ENCODE data around the gene LMO7.

The LMO7 gene

GRCh38 chr13:75748874-75749273 lies 112.7 kb downstream of the LMO7 start:
- H3K27ac ChIP-seq (ENCODE audit: low read length) = no peak overlapping the region
- no peaks in the 10 kb centered on the region for H3K27me3 ChIP-seq (ENCODE audit: low read depth, low read length)
- H3K4me3 ChIP-seq (ENCODE audit: low read depth in 1 of 2, low read length in 2 of 2) = no peak overlapping the region
- H3K4me1 ChIP-seq (ENCODE audit: control insufficient read depth in 1 of 2, insufficient read depth in 2 of 2, low read length in 2 of 2) = no peaks in the 10 kb centered on the region
- no peaks in the 10 kb centered on the region for H3K9me3 ChIP-seq (ENCODE audit: control insufficient read depth in 1 of 2, low read length in 2 of 2)
- peaks cover 0 to 3% of the 10 kb centered on the region in 2 donors for H3K36me3 ChIP-seq (ENCODE audit: control insufficient read depth in 1 of 2, insufficient read depth in 2 of 2, low read length in 2 of 2)

GRCh38 chr13:75749407-75749806 lies 113.3 kb downstream of the LMO7 start:
- Histone ChIP-seq H3K27ac (ENCODE audit: low read length) (no peak overlapping the region), H3K36me3 (ENCODE audit: control insufficient read depth in 1 of 2, insufficient read depth in 2 of 2, low read length in 2 of 2) (peaks cover 0 to 3% of the 10 kb centered on the region in 2 donors), H3K4me1 (ENCODE audit: control insufficient read depth in 1 of 2, insufficient read depth in 2 of 2, low read length in 2 of 2) (no peaks in the 10 kb centered on the region), H3K27me3 (ENCODE audit: low read depth, low read length) (no peaks in the 10 kb centered on the region), H3K9me3 (ENCODE audit: control insufficient read depth in 1 of 2, low read length in 2 of 2) (no peaks in the 10 kb centered on the region), H3K4me3 (ENCODE audit: low read depth in 1 of 2, low read length in 2 of 2) (no peak overlapping the region)

- Histone ChIP-seq H3K9me3 (ENCODE audit: control insufficient read depth in 1 of 2, low read length in 2 of 2) (no peaks in the 10 kb centered on the region), H3K27me3 (ENCODE audit: low read depth, low read length) (no peaks in the 10 kb centered on the region), H3K27ac (ENCODE audit: low read length) (no peak overlapping the region), H3K36me3 (ENCODE audit: control insufficient read depth in 1 of 2, insufficient read depth in 2 of 2, low read length in 2 of 2) (no peaks in the 10 kb centered on the region), H3K4me3 (ENCODE audit: low read depth in 1 of 2, low read length in 2 of 2) (no peak overlapping the region), H3K4me1 (ENCODE audit: control insufficient read depth in 1 of 2, insufficient read depth in 2 of 2, low read length in 2 of 2) (no peaks in the 10 kb centered on the region)
These were observed 115.2 kb downstream of the LMO7 start for GRCh38 chr13:75751350-75751749.

- H3K4me1 ChIP-seq (ENCODE audit: control insufficient read depth in 1 of 2, insufficient read depth in 2 of 2, low read length in 2 of 2) = no peaks in the 10 kb centered on the region
- H3K36me3 ChIP-seq (ENCODE audit: control insufficient read depth in 1 of 2, insufficient read depth in 2 of 2, low read length in 2 of 2) = no peaks in the 10 kb centered on the region
- no peak overlapping the region for H3K27ac ChIP-seq (ENCODE audit: low read length)
- H3K27me3 ChIP-seq (ENCODE audit: low read depth, low read length) = no peaks in the 10 kb centered on the region
- H3K4me3 ChIP-seq (ENCODE audit: low read depth in 1 of 2, low read length in 2 of 2) = no peak overlapping the region
- no peaks in the 10 kb centered on the region for H3K9me3 ChIP-seq (ENCODE audit: control insufficient read depth in 1 of 2, low read length in 2 of 2)
These were observed 116.7 kb downstream of the LMO7 start for GRCh38 chr13:75752826-75753225.

GRCh38 chr13:75754936-75755335 lies 118.8 kb downstream of the LMO7 start:
- Histone ChIP-seq H3K27ac (ENCODE audit: low read length) (no peak overlapping the region), H3K36me3 (ENCODE audit: control insufficient read depth in 1 of 2, insufficient read depth in 2 of 2, low read length in 2 of 2) (no peaks in the 10 kb centered on the region), H3K4me1 (ENCODE audit: control insufficient read depth in 1 of 2, insufficient read depth in 2 of 2, low read length in 2 of 2) (no peaks in the 10 kb centered on the region)

GRCh38 chr13:75757336-75757735 lies 121.2 kb downstream of the LMO7 start:
- Histone ChIP-seq H3K4me3 (ENCODE audit: low read depth in 1 of 2, low read length in 2 of 2) (no peak overlapping the region), H3K9me3 (ENCODE audit: control insufficient read depth in 1 of 2, low read length in 2 of 2) (no peaks in the 10 kb centered on the region), H3K36me3 (ENCODE audit: control insufficient read depth in 1 of 2, insufficient read depth in 2 of 2, low read length in 2 of 2) (no peaks in the 10 kb centered on the region), H3K27me3 (ENCODE audit: low read depth, low read length) (no peaks in the 10 kb centered on the region), H3K4me1 (ENCODE audit: control insufficient read depth in 1 of 2, insufficient read depth in 2 of 2, low read length in 2 of 2) (peaks cover 0 to 7% of the 10 kb centered on the region in 2 donors), H3K27ac (ENCODE audit: low read length) (no peak overlapping the region)

More at GRCh38 chr13:75754936-75755335, 118.8 kb downstream of the LMO7 start:
- Histone ChIP-seq H3K9me3 (ENCODE audit: control insufficient read depth in 1 of 2, low read length in 2 of 2) (no peaks in the 10 kb centered on the region), H3K4me3 (ENCODE audit: low read depth in 1 of 2, low read length in 2 of 2) (no peak overlapping the region), H3K27me3 (ENCODE audit: low read depth, low read length) (no peaks in the 10 kb centered on the region)

- Histone ChIP-seq H3K9me3 (ENCODE audit: control insufficient read depth in 1 of 2, low read length in 2 of 2) (no peaks in the 10 kb centered on the region), H3K36me3 (ENCODE audit: control insufficient read depth in 1 of 2, insufficient read depth in 2 of 2, low read length in 2 of 2) (no peaks in the 10 kb centered on the region), H3K27ac (ENCODE audit: low read length) (peak overlapping the region; percentile 92), H3K4me1 (ENCODE audit: control insufficient read depth in 1 of 2, insufficient read depth in 2 of 2, low read length in 2 of 2) (peaks cover 0 to 7% of the 10 kb centered on the region in 2 donors), H3K4me3 (ENCODE audit: low read depth in 1 of 2, low read length in 2 of 2) (no peak overlapping the region), H3K27me3 (ENCODE audit: low read depth, low read length) (no peaks in the 10 kb centered on the region)
These were observed 123.4 kb downstream of the LMO7 start for GRCh38 chr13:75759531-75759930.

- Histone ChIP-seq H3K27ac (ENCODE audit: low read length) (peak overlapping the region; percentile 92), H3K27me3 (ENCODE audit: low read depth, low read length) (no peaks in the 10 kb centered on the region), H3K4me1 (ENCODE audit: control insufficient read depth in 1 of 2, insufficient read depth in 2 of 2, low read length in 2 of 2) (peaks cover 0 to 7% of the 10 kb centered on the region in 2 donors), H3K9me3 (ENCODE audit: control insufficient read depth in 1 of 2, low read length in 2 of 2) (no peaks in the 10 kb centered on the region), H3K4me3 (ENCODE audit: low read depth in 1 of 2, low read length in 2 of 2) (peak overlapping the region in 1 of 2 donors; percentile 69), H3K36me3 (ENCODE audit: control insufficient read depth in 1 of 2, insufficient read depth in 2 of 2, low read length in 2 of 2) (no peaks in the 10 kb centered on the region)
These were observed 124.2 kb downstream of the LMO7 start for GRCh38 chr13:75760131-75761021.

GRCh38 chr13:75761369-75761768 lies 125.2 kb downstream of the LMO7 start:
- Histone ChIP-seq H3K27me3 (ENCODE audit: low read depth, low read length) (no peaks in the 10 kb centered on the region), H3K9me3 (ENCODE audit: control insufficient read depth in 1 of 2, low read length in 2 of 2) (no peaks in the 10 kb centered on the region), H3K36me3 (ENCODE audit: control insufficient read depth in 1 of 2, insufficient read depth in 2 of 2, low read length in 2 of 2) (no peaks in the 10 kb centered on the region), H3K27ac (ENCODE audit: low read length) (peak overlapping the region; percentile 92), H3K4me1 (ENCODE audit: control insufficient read depth in 1 of 2, insufficient read depth in 2 of 2, low read length in 2 of 2) (peaks cover 0 to 7% of the 10 kb centered on the region in 2 donors), H3K4me3 (ENCODE audit: low read depth in 1 of 2, low read length in 2 of 2) (peak overlapping the region in 1 of 2 donors; percentile 69)

- peaks cover 0 to 7% of the 10 kb centered on the region in 2 donors for H3K4me1 ChIP-seq (ENCODE audit: control insufficient read depth in 1 of 2, insufficient read depth in 2 of 2, low read length in 2 of 2)
- H3K27me3 ChIP-seq (ENCODE audit: low read depth, low read length) = no peaks in the 10 kb centered on the region
- no peaks in the 10 kb centered on the region for H3K36me3 ChIP-seq (ENCODE audit: control insufficient read depth in 1 of 2, insufficient read depth in 2 of 2, low read length in 2 of 2)
- no peaks in the 10 kb centered on the region for H3K9me3 ChIP-seq (ENCODE audit: control insufficient read depth in 1 of 2, low read length in 2 of 2)
- peak overlapping the region; percentile 12 to 69 for H3K4me3 ChIP-seq (ENCODE audit: low read depth in 1 of 2, low read length in 2 of 2)
- peak overlapping the region; percentile 92 for H3K27ac ChIP-seq (ENCODE audit: low read length)
These were observed 126.2 kb downstream of the LMO7 start for GRCh38 chr13:75762076-75762937.

- no peaks in the 10 kb centered on the region for H3K36me3 ChIP-seq (ENCODE audit: control insufficient read depth in 1 of 2, insufficient read depth in 2 of 2, low read length in 2 of 2)
- H3K4me3 ChIP-seq (ENCODE audit: low read depth in 1 of 2, low read length in 2 of 2) = peak overlapping the region; percentile 12 to 69
- H3K9me3 ChIP-seq (ENCODE audit: control insufficient read depth in 1 of 2, low read length in 2 of 2) = no peaks in the 10 kb centered on the region
- H3K4me1 ChIP-seq (ENCODE audit: control insufficient read depth in 1 of 2, insufficient read depth in 2 of 2, low read length in 2 of 2) = peaks cover 0 to 7% of the 10 kb centered on the region in 2 donors
- H3K27me3 ChIP-seq (ENCODE audit: low read depth, low read length) = no peaks in the 10 kb centered on the region
- H3K27ac ChIP-seq (ENCODE audit: low read length) = peak overlapping the region; percentile 92
These were observed 126.8 kb downstream of the LMO7 start for GRCh38 chr13:75762955-75763354.
